ENCODE results near the gene BIVM.
"Not testable (repeated sequence)": the region's sequence is repeated elsewhere in the genome, so short reads cannot be mapped to it uniquely, and the experiment has no call there.

Gene BIVM, protein sequence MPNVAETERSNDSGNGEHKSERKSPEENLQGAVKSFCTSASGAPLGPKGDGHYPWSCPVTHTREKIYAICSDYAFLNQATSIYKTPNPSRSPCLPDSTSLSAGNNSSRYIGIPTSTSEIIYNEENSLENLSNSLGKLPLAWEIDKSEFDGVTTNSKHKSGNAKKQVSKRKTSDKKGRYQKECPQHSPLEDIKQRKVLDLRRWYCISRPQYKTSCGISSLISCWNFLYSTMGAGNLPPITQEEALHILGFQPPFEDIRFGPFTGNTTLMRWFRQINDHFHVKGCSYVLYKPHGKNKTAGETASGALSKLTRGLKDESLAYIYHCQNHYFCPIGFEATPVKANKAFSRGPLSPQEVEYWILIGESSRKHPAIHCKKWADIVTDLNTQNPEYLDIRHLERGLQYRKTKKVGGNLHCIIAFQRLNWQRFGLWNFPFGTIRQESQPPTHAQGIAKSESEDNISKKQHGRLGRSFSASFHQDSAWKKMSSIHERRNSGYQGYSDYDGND

DNA sequence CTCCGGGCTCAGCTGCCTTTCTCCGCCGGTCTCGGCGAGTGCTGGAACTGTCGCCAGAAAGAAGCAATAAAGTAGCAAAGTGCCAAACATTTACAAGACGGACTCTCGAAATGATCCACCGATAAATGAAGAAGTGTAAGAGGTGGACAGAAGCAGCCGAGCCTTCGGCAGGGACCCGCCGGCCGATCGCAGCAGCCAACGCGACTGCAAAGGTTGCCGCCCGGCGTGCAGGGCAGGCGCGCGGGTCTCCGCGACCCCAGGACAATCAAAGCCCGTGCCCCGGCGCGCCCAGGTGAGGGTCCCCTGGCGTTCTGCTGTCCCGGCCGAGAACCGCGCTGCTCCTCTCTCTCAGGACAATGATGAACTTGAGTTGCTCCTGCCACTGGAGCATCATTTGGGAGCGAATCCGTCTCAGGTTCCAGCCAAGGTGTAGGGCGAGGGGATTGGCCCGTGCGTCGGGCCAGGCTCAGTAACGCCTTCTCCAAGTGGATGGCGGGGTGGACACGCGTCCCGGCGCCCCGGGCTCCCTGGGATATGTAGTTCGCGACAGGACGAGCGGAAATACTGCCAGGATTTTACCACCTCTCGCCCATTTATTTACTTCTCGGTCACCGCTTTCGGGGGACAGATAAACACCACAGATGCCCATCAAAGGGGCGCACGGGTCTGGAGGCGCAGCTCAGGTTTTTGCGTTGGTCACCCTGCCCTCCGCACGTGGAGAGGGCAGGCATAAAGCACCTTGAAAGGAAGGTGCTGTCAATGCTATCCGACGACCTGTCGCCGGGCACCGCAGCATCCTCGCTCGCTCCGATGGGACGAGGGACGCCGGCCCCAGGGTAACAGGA is at the start of gene BIVM, which contains the start of gene POGLUT2:
Gene BIVM, plus strand, starts transcription at position 539 of the 845 bp plus-strand sequence. CDS start 8,149 bp downstream, outside the sequence.
Gene POGLUT2, minus strand, starts transcription at position 396 of the 845 bp plus-strand sequence. Its CDS starts 306 bp downstream, at position 90.
- DNase-seq (ENCODE audit: low read depth, low spot score), result peak; percentile 79
- peak within 1 kb of the TSS; percentile 61 for H3K27ac ChIP-seq

DNA sequence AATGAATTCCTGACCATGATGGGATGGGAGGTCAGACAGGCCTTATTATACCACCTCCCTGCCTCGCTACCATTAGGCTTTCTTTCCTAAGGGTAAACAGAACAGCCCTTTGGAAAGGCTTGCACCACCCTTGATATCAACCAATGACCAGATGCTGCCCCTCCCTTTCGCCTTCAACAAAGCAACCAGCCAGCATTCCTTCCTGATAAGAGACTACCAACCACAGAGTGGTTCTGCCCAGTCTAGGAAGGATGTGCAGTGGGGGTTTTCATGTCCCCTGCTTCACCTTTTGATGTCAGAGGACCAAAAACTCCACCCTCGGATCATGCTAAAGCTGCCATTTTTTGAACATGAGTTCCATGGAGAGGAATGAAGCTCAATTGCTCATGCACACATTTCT is 47.0 kb upstream of the BIVM start:
- DNase-seq (ENCODE audit: low read depth, low spot score), result no peak

DNA sequence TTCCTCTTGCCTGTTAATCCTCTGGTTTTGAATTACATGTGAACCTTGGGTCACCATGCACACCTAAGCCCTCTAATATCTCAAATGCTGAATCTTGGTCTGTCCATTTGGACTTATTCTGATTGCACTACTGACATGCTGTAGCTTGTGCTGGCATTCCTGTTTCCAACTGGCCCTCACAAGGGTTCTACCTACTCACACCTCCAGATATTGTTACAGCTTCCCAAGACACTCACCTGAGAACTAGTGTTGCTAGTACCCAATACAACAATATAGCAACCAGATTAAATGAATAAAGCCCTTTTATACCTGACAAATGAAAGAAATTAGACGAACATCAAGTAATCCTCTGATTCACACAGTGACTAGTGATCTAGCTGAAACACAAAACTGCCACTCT is 41.9 kb upstream of the BIVM start:
- H3K27ac ChIP-seq, result no peak overlapping the region
- peak; percentile 12 for DNase-seq (ENCODE audit: low read depth, low spot score)

More for the DNA sequence above, 47.0 kb upstream of the BIVM start:
- H3K27ac ChIP-seq, result no peak overlapping the region

DNA sequence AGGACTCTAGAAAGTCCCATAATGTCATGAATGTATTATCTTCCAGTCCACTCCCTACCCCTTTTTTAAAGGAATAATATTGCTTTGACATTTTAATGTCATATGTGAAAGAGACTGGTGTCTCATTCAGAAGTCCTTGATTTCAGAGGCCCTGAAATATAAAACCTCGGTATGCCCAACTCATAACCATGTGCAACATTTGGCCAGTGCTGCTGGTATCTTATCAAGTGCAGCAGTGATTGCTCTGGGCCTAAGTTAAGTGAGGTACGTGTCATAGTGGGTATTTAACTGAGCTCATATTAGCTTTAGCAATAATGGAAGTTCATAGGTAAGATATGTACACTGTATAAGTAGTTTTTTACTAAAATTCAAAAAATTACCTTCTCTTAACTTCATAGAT is 40.1 kb upstream of the BIVM start:
- no peak for DNase-seq (ENCODE audit: low read depth, low spot score)
- no peak overlapping the region for H3K27ac ChIP-seq

DNA sequence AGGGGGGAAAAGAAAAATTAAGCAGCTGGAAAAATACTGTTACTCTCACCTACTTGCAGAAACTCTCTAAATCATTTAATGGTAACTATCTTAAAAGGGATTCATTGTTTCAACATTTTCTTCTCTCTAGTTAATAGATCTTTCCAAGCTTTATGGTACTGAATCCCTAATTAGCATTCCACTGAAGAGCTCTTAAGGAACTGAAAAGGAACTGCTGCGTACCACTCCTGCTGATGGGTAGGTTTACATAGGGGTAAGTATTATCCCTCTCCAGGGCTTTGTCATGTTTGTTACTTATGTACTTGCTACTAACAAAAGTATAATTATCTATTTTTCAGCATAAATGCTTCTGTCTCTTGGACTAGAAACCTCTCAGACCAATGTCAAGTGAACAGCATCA is 37.8 kb upstream of the BIVM start:
- no peak overlapping the region for H3K27ac ChIP-seq
- DNase-seq (ENCODE audit: low read depth, low spot score), result no peak

DNA sequence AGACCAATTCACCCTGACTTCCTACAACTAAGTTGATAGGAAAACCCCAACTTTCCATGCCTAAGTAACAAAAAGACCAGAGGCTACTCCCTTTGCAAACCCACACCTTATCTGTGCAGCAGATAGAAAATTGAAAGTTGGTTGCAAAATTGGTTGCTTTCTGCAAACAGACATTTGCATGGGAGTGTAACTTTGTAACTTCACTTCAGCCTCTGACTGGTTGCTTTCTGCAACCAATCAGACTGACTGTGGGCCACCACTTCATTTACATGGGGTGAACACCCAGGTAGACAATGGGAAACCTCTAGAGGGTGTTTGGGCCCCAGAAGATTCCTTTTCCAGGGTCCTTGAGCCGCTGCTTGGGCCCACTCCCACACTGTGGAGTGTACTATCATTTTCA is 35.2 kb upstream of the BIVM start:
- DNase-seq (ENCODE audit: low read depth, low spot score), result no peak
- no peak overlapping the region for H3K27ac ChIP-seq

DNA sequence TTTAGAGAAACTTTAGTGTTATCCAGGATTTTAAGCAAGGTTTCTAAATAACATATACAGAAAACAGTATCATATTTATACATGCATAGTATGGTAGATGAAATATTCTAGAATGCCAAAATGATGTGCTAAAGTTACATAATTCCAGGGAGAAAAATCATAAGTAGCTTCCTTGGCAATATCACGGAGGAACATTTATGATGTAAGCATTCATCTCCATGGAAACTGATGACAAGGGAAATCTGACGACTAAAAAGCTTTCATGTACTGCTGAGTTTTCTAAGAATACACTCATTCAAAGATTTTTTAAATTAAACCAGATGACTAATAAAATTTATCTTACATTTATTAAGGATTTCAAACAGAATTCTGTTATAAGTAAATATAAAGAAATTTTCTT is 30.0 kb upstream of the BIVM start:
- no peak for DNase-seq (ENCODE audit: low read depth, low spot score)
- no peak overlapping the region for H3K27ac ChIP-seq

DNA sequence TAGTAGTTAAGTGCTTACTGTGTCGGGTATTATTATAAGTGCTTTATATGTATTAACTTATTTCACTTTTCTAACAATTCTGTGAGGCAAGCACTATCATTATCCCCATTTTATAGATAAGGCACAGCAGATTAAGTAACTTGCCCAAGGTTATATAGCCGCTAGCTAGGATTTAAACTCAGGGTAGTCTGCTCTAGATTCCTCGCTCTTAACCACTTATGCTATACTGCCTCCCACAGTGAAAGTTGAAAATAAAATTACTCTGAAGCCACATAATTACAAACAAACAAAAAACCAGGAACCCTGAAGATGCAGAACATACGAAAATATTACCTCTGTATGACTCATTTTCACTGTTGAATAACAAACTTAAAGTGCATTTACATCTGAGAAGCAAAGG is 29.2 kb upstream of the BIVM start:
- H3K27ac ChIP-seq, result no peak overlapping the region
- DNase-seq (ENCODE audit: low read depth, low spot score), result no peak

DNA sequence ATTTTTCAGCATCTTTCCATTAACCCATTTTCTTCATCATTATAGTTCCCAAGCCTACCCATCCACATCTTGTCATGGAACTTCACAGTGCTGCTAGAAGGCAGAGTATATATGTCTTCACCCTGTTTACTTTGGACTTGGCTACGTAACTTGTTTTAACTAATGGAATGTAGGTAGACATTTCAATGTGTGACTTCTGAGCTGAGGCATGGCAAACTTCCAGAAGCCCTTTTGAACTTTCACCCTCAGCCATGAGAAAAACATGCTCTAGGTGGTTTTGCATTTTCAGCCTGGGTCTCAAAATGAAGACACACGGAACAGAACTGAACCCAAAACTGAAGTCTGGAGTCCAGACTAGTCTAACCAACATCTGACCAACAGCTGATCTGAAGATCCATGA is 28.5 kb upstream of the BIVM start:
- no peak overlapping the region for H3K27ac ChIP-seq
- DNase-seq (ENCODE audit: low read depth, low spot score), result no peak

DNA sequence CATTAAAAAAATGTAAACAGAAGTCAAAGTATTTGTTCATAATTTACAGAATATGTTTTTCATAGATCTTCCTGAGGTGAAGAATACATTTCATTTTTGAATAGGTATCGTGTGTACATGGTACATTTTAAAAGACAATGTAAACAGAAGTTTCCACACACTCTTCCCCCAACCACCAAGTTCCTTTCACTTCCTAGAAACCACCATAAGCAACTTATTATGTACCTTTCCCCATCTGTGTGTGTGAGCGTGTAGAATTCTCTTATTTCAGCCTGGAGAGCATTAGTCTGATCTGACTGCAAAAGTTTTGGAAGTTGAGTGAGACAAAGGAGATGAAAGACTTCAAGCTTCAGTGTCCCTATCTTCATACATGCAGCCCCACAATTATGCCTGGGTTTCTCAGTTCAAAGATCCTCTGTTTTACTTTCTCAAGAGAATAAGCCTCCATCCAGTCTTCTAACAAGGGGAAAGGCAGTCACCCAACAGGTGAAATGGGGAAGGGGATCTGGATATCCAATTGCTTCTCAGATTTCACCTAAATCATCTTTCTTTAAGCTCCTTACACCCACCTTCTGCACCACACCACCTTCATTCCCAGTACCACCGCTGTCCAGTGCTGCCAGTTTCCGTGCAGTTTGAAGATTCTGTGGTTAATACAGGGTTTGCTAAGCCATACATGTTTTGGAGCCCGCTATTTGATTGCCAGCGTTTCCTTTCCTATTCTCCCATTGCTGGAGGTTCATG is 27.4 kb upstream of the BIVM start:
- DNase-seq (ENCODE audit: low read depth, low spot score), result no peak

DNA sequence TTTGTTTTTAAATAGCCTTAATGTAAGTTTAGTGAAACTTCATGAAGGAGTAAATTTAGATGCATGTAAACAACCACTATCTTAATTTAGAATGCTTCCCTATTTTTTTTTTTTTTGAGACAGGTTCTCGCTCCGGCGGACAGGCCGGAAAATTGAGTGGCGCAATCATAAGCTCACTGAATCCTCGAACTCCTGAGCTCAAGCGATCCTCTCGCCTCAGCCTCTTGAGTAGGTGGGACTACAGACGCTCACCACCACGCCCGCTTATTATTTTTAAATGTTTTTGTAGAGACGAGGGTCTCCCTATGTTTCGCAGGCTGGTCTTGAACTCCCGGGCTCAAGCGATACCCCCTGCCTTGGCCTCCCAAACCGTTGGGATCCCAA is 26.9 kb upstream of the BIVM start:
- no peak overlapping the region for H3K27ac ChIP-seq
- DNase-seq (ENCODE audit: low read depth, low spot score), result no peak

More for the DNA sequence above, 27.4 kb upstream of the BIVM start:
- no peak overlapping the region for H3K27ac ChIP-seq

DNA sequence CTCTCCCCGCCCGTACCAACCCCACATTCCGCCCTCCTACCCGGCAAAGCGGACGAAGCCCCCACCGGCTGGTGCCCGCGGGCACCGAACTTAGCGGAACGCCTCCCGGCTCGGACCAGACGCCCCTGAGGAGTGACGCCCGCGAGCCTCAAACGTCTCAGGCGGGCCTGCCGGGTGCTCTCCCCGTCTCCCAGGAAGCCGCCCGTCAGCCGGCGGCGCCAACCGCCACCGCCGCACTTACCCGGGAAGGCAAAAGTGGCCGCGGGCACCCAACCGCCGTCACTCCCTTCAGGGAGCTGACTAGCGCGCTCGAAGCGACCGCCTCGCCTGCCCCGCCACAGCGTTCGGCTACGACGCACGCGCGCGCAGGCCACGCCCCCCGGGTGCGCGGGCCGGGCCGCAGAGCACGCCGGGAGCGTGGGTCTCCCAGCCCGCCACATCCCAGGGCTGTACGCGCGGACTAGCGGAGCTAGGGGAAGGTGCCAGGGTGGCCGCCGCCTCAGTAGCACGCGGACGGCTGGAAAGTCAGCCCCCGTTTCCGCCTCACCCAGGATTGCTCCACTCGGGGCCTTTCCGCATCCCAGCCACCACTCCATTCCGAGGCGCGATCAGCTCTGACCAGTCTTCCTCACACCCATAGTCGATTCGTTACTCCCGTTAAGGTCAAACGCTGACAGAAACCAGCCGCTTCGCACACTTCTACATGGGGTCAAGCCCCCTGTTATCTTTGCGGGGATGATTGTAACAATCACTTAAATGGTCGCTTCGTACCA is 25.3 kb upstream of the BIVM start, which contains the start of gene TEX30:
Gene TEX30, minus strand, starts transcription at position 346 of the 773 bp plus-strand sequence. CDS start 3,760 bp downstream, outside the sequence.
- peak; percentile 22 for DNase-seq (ENCODE audit: low read depth, low spot score)
- H3K27ac ChIP-seq, result peak within 1 kb of the TSS; percentile 41

DNA sequence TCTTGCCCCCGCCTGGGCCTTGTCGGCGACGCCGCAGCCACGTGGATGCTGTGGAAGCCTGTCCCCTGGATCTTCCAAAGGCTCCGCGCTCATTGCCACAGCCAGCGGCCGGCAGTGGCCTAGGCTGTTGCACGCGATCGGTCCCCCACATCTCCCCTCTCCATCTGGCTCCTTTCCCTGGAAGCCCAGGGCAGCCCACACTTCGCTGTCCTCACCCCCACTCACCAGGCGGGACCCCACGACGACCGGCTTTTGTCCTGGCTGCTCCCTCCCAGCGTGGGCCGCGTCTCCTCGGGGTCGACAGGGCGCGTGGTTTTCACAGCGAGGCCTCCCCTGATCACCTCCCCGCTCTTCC is 24.7 kb upstream of the BIVM start:
- DNase-seq (ENCODE audit: low read depth, low spot score), result no peak
- no peak overlapping the region for H3K27ac ChIP-seq

DNA sequence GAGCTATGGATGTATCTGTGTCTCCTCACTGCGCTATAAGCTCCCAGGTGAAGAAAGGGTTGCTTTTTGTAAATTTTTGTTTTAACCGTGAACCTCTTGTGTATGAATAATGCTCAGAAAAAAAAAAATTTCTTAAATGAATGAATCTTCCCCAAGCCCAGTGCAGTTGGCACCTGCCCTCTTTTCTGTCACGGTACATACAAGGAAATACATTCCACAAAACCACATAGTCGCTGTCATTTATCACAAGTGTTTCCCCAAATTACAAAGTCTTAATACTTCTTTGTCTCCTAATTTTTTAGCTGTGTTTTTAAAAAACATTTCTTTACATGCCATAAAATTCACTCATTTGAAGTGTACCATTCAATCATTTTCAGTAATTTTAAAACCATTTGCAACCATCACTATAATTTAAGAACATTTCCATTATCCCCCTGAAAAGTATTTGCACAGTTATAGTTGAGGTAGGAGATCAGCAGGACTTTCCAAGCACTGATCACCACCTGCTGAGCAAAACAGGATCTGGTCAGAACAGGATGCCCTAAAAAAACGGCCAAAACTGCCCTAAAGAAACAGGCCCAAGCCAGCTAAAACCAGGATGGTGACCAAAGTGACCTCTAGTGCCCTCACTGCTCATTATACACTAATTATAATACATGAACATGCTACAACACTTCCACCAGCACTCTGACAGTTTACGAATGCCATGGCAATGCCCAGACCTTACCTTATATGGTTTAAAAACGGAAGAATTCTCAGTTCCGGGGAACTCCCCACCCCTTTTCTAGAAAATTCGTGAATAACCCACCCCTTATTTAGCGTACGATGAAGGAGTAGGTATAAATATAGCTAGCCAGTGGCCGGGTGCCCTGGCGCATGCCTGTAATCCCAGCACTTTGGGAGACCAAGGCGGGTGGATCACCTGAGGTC is 24.1 kb upstream of the BIVM start:
- no peak overlapping the region for H3K27ac ChIP-seq
- DNase-seq (ENCODE audit: low read depth, low spot score), result no peak

DNA sequence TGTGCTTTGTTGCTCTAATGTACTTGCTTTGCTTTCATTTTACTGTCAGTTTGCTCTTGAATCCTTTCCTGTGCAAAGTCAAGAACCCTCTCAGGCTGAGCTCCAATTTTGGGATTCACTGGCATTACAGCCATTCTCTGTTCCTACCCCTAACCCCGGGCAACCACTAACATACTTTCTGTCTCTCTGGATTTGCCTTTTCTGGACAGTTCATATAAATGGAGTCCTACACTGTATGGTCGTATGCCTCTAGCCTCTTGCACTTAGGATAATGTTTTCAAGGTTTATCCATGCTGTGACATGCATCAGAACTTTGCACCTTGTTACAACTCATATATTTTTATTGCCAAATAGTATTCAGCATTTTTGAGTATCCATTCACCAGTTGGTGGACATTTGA is 22.6 kb upstream of the BIVM start:
- H3K27ac ChIP-seq, result no peak overlapping the region
- no peak for DNase-seq (ENCODE audit: low read depth, low spot score)

DNA sequence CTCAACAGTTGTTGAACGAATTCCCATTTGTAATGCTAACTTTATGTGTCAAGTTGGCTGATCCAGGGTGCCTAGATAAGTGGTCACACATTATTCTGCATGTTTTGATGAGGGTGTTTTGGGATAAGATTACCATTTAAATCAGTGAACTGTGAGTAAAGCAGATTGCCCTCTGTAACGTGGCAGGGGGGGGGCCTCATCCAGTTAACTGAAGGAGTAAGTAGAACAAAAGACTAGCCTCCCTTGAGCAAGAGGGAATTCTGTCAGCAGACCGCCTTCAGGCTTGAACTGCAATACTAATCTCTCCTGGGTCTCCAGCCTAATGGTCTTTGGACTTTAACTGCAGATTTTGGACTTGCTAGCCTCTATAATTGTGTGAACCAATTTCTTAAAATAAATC is 21.2 kb upstream of the BIVM start:
- DNase-seq (ENCODE audit: low read depth, low spot score), result no peak
- H3K27ac ChIP-seq, result no peak overlapping the region

DNA sequence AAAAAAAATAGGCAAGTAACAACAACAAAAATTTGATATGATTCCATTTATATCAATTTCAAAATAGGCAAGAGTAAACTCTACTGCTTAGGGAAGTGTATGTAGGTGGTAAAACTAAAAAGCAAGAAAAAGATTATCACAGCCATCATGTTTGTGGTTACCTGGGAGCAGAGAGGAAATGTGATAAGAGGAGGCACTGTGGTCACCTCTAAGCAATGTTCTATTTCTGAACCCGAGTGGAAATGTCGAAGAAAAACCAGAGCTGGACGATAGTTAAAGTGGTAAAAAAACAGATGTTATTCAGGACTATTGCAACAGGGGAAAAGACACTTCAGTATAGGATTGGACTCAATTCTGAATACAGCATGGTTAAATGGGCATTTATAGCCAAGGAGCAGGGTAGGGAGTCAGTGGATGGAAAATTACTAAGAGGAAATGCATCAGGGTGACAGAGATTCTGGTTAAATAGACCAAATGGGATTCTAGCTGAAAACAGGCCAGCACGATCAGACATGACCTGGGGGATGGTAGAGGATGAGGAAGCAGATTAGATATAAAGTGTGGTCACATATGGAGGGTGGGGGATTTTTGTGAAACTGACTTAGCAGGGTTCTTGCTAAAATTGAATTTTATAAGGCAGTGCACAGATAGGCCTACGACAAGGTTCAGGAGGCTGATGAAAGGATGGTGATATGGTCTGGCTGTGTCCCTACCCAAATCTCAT is 19.3 kb upstream of the BIVM start:
- DNase-seq (ENCODE audit: low read depth, low spot score), result no peak
- no peak overlapping the region for H3K27ac ChIP-seq

DNA sequence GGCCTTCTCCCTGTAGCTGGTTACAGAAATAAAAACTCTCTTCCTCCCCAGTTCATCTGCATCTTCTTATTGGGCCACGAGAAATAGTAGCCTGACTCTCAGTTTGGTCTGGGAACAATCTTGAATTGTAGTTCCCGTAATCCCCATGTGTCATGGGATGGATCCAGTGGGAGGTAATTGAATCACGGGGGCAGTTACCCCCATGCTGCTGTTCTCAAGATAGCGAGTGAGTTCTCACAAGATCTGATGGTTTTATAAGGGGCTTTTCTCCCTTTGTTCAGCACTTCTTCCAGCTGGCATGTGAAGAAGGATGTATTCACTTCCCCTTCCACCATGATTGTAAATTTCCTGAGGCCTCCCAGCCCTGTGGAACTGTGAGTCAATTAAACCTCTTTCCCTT is 18.3 kb upstream of the BIVM start:
- DNase-seq (ENCODE audit: low read depth, low spot score); H3K27ac ChIP-seq: not testable (repeated sequence)

Data from epithelial cell of prostate (primary cell).